BJ (cell line): Measurements from ENCODE around the gene PABPN1L. TPM values are rescaled to one million over a fixed set of nuclear protein-coding genes. Genes with fewer than 3 reads are reported as not detected.

Source experiments
- CTCF ChIA-PET: fragments of 350-600 bp; formaldehyde crosslinking; extraction: SDS; loops from one replicate; lab custom pipeline; 2021; ENCODE audit warnings: antibody characterized with exemption, inconsistent platforms; lab: Yijun Ruan, JAX
- POLR2A ChIA-PET: fragments of 300-600 bp; sonication (Branson Sonifier 250); formaldehyde crosslinking; extraction: SDS; loops from one replicate; lab custom pipeline; 2021; ENCODE audit warnings: antibody characterized with exemption; lab: Charles Lee
- DNase-seq: peaks from one replicate; pipeline ENCODE4 v3.0.0-alpha.2; 2011; ENCODE audit warnings: low read depth
- H3K27me3 ChIP-seq: 2 replicates; pipeline ENCODE4 v1.6.0; 2011; ENCODE audit warnings: low read length; ENCODE audit not compliant: control insufficient read depth, insufficient read depth
- H3K36me3 ChIP-seq: 2 replicates; pipeline ENCODE4 v1.5.1; 2011; ENCODE audit warnings: low read length; ENCODE audit not compliant: control insufficient read depth, insufficient read depth
- H3K4me3 ChIP-seq: 2 replicates; pipeline ENCODE4 v1.5.1; 2011; ENCODE audit warnings: low read depth, mild to moderate bottlenecking, control low read depth, low read length
- polyA minus RNA-seq: library from RNA; depleted of rRNA, polyadenylated mRNA; stranded (reverse); fragments of >200 nt; gene quantifications from 2 replicates; pipeline ENCODE4 v1.2.3, GENCODE V29; 2011; rRNA and poly(A)+ RNA removed
- polyA plus RNA-seq: library from polyadenylated mRNA; depleted of rRNA; stranded (reverse); fragments of >200 nt; gene quantifications from 2 replicates; pipeline ENCODE4 v1.2.3, GENCODE V29; 2011; rRNA removed
- TF ChIP-seq, protein P1 (sequence below): IDR thresholded peaks from 2 replicates; pipeline ENCODE4 v1.5.1; 2011; ENCODE audit warnings: low read depth, mild to moderate bottlenecking, control low read depth, inconsistent platforms, low read length, moderate library complexity; ENCODE audit not compliant: insufficient read depth

The PABPN1L gene, protein sequence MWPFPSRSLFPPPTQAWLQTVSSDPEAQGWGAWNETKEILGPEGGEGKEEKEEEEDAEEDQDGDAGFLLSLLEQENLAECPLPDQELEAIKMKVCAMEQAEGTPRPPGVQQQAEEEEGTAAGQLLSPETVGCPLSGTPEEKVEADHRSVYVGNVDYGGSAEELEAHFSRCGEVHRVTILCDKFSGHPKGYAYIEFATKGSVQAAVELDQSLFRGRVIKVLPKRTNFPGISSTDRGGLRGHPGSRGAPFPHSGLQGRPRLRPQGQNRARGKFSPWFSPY
- polyA plus RNA-seq, result not detected in 2 replicates
- not detected in 2 replicates for polyA minus RNA-seq

GRCh38 chr16:88866151-88866920 is at the start of gene PABPN1L:
PABPN1L (minus strand) TSS chr16:88866660; CDS start chr16:88866606, 54 bp downstream.
- TF ChIP-seq, protein P1, sequence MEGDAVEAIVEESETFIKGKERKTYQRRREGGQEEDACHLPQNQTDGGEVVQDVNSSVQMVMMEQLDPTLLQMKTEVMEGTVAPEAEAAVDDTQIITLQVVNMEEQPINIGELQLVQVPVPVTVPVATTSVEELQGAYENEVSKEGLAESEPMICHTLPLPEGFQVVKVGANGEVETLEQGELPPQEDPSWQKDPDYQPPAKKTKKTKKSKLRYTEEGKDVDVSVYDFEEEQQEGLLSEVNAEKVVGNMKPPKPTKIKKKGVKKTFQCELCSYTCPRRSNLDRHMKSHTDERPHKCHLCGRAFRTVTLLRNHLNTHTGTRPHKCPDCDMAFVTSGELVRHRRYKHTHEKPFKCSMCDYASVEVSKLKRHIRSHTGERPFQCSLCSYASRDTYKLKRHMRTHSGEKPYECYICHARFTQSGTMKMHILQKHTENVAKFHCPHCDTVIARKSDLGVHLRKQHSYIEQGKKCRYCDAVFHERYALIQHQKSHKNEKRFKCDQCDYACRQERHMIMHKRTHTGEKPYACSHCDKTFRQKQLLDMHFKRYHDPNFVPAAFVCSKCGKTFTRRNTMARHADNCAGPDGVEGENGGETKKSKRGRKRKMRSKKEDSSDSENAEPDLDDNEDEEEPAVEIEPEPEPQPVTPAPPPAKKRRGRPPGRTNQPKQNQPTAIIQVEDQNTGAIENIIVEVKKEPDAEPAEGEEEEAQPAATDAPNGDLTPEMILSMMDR, result no peak
- DNase-seq, result no peak
- ChIA-PET CTCF (interaction anchor here (1.0 to 1.8 kb wide), 2 partner anchors 8 to 56 kb away, joined by 3 to 7 read pairs; no protein-coding TSS in a partner anchor), POLR2A (no interaction called here)
- H3K36me3 ChIP-seq, result peaks cover 5% of the 10 kb centered on the region
- H3K4me3 ChIP-seq, result no peak within 1 kb of the TSS
- H3K27me3 ChIP-seq, result peaks cover 8% of the 10 kb centered on the region

DNA sequence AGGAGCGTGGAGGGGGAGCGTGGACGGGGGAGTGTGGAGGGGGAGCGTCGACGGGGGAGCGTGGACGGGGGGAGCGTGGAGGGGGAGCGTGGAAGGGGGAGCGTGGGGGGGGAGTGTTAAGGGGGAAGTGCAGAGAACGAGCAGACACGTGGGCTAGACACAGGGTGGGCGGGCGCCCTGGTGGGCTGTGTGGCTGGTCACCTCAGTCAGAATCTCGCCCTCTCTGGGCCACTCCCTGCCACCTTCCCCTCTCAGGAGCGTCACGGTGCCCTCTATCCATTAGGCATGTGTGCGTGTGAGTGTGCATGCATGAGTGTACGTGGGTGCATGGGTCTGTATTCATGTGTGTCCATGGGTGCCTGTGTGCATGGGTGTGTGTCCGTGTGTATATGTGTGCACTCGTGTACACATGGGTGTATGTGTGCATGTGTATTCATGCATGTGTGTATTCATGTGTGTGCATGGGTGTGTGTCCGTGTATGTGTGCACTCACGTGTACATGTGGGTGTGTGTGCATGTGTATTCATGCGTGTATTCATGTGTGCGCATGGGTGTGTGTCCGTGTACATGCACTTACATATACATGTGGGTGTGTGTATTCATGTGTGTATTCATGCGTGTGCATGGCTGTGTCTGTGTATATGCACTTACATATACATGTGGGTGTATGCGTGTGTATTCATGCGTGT is 49.3 kb upstream of the PABPN1L start:
- DNase-seq, result no peak
- H3K4me3 ChIP-seq, result no peak overlapping the region
- H3K27me3 ChIP-seq, result no peaks in the 10 kb centered on the region; the same call in 1 of the 2 replicates
- CTCF ChIA-PET, result interaction anchor here (0.8 kb wide), 1 partner anchor 15 kb away, joined by 3 read pairs; no protein-coding TSS in a partner anchor
- POLR2A ChIA-PET, result no interaction called here
- no peaks in the 10 kb centered on the region for H3K36me3 ChIP-seq
- TF ChIP-seq, protein P1, result no peak

DNA sequence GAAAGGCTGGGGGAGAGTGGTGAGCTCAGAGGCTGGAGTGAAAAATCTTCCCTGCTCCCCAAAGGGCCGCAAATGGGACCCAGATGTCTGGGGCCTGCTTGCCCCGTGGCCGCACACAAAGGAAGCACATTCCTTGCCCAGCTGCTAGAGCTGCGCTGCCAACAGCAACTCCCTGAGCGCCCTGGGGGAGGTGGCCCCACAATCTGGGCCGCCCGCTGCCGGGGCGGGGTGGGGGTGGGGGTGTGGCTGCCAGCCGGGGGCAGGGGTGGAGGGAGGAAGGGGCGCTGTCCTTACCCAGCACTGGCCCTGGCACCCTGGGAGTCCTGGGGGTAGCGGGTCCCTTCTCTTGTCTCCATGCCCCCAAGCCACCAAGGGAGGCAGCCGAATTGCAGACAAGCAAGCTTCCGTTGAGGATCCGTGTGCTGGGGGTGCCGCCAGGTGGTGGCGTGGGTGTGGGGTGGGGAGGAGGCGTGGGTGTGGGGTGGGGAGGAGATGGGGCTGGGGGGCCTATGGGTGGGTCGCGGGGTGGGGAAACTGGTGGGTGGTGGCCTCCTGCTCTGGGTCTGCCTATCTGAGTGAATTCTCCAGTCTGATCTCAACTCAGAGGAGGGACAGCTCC is 48.4 kb upstream of the PABPN1L start:
- H3K36me3 ChIP-seq, result no peaks in the 10 kb centered on the region
- CTCF ChIA-PET, result interaction anchor here (0.5 to 0.8 kb wide), 2 partner anchors 14 to 278 kb away, joined by 3 read pairs; no protein-coding TSS in a partner anchor
- TF ChIP-seq, protein P1, result no peak
- peak overlapping the region; percentile 18; the same call in 1 of the 2 replicates for H3K4me3 ChIP-seq
- peak; percentile 18 for DNase-seq
- POLR2A ChIA-PET, result no interaction called here
- H3K27me3 ChIP-seq, result no peaks in the 10 kb centered on the region; the same call in 1 of the 2 replicates

GRCh38 chr16:88913870-88914269 is 47.4 kb upstream of the PABPN1L start:
- H3K36me3 ChIP-seq, result no peaks in the 10 kb centered on the region
- no peak overlapping the region for H3K4me3 ChIP-seq
- POLR2A ChIA-PET, result no interaction called here
- no peak for DNase-seq
- TF ChIP-seq, protein P1, result no peak
- no peaks in the 10 kb centered on the region; the same call in 1 of the 2 replicates for H3K27me3 ChIP-seq
- CTCF ChIA-PET, result no interaction called here
